Transverse colon (tissue), 3 donors: ENCODE measurements around the gene SWSAP1.

Experiments
- EP300 ChIP-seq: sonication (generic); formaldehyde crosslinking; IDR thresholded peaks from one replicate; pipeline ENCODE4 v1.6.1; 2017; ENCODE audit warnings: antibody characterized with exemption, low read depth
- TF ChIP-seq, protein P1 (sequence below), 5 experiments: fragments of 200-600 bp in 3 of 5; fragments of 450-650 bp in 2 of 5; sonication (generic) in 3 of 5; IDR thresholded peaks; 1 replicate in 2 of 5; 2 replicates in 3 of 5; pipeline ENCODE4 v1.5.1; 2016 to 2017; ENCODE audit warnings: antibody characterized with exemption in 5 of 5, inconsistent platforms in 3 of 5, mild to moderate bottlenecking in 2 of 5, moderate library complexity in 1 of 5

DNA sequence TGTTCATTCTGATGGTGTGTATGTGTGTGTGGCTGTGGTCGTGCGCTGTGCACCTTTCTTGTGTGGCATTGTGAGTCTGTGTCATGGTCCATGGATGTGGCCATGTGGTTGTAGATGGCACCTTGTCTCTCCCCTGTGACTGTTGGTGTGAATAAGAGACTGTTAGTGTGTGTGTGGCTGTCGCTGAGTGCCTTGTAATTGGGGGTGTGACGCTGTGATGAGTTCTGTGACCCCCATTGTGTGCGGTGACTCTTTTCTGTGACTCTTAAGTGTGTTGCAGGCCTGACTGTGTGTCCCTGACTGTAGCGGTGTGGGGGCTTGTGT is 18.4 kb upstream of the SWSAP1 start:
- TF ChIP-seq, protein P1, sequence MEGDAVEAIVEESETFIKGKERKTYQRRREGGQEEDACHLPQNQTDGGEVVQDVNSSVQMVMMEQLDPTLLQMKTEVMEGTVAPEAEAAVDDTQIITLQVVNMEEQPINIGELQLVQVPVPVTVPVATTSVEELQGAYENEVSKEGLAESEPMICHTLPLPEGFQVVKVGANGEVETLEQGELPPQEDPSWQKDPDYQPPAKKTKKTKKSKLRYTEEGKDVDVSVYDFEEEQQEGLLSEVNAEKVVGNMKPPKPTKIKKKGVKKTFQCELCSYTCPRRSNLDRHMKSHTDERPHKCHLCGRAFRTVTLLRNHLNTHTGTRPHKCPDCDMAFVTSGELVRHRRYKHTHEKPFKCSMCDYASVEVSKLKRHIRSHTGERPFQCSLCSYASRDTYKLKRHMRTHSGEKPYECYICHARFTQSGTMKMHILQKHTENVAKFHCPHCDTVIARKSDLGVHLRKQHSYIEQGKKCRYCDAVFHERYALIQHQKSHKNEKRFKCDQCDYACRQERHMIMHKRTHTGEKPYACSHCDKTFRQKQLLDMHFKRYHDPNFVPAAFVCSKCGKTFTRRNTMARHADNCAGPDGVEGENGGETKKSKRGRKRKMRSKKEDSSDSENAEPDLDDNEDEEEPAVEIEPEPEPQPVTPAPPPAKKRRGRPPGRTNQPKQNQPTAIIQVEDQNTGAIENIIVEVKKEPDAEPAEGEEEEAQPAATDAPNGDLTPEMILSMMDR (IDR thresholded peaks at IDR 0.05): no peak
- no peak for TF ChIP-seq EP300
